ENCODE measurements around the gene DBNDD1. TPM values are rescaled to one million over a fixed set of nuclear protein-coding genes. Genes with fewer than 3 reads are reported as not detected.

DBNDD1 gene
- total and polyA plus RNA-seq, 4 donors, result 0.09 to 1.5 (median 0.82) TPM

- no peak for TF ChIP-seq CTCF (IDR thresholded peaks at IDR 0.05; ENCODE audit: low read depth, low read length, missing input control)
- no peak for TF ChIP-seq NR2F2 (IDR thresholded peaks at IDR 0.05)
- TF ChIP-seq MAX (IDR thresholded peaks at IDR 0.05), result no peak
- TF ChIP-seq ZBTB33 (IDR thresholded peaks at IDR 0.05), result no peak
- no peak for TF ChIP-seq FOXA1 (IDR thresholded peaks at IDR 0.05)
Measured at GRCh38 chr16:90012991-90013745, 6.1 kb downstream of the DBNDD1 start (continued).

GRCh38 chr16:90011908-90012501 lies 7.3 kb downstream of the DBNDD1 start:
- H3K4me3 ChIP-seq (ENCODE audit: low read depth in 1 of 3, low read length in 3 of 3), result no peak overlapping the region
- 92% methylated on average over 12 of the region's 12 CpGs for WGBS
- H3K27me3 ChIP-seq (ENCODE audit: control insufficient read depth in 4 of 4, insufficient read depth in 4 of 4, low read length in 3 of 4), result no peaks in the 10 kb centered on the region
- H3K9ac ChIP-seq (ENCODE audit: low read depth in 1 of 2, low read length in 2 of 2), result no peak overlapping the region
- no peak for DNase-seq (ENCODE audit: low spot score)
- no peak overlapping the region for H3K27ac ChIP-seq (ENCODE audit: low read depth in 1 of 2, low read length in 2 of 2)
- no peak for TF ChIP-seq EGR1 (IDR thresholded peaks at IDR 0.05; ENCODE audit: low read depth in 2 of 2)
- peaks cover 0 to 6% (median 2%) of the 10 kb centered on the region in 4 donors for H3K4me1 ChIP-seq (ENCODE audit: control insufficient read depth in 4 of 4, insufficient read depth in 4 of 4, low read length in 3 of 4)
- H3K36me3 ChIP-seq (ENCODE audit: control insufficient read depth in 4 of 4, insufficient read depth in 3 of 4, low read depth in 1 of 4, low read length in 3 of 4), result no peaks in the 10 kb centered on the region
- H3K9me3 ChIP-seq (ENCODE audit: control insufficient read depth in 4 of 4, low read length in 3 of 4), result no peaks in the 10 kb centered on the region

- Histone ChIP-seq H3K4me1 (ENCODE audit: control insufficient read depth in 4 of 4, insufficient read depth in 4 of 4, low read length in 3 of 4) (peaks cover 0 to 3% (median 1%) of the 10 kb centered on the region in 4 donors), H3K36me3 (ENCODE audit: control insufficient read depth in 4 of 4, insufficient read depth in 3 of 4, low read depth in 1 of 4, low read length in 3 of 4) (no peaks in the 10 kb centered on the region), H3K9me3 (ENCODE audit: control insufficient read depth in 4 of 4, low read length in 3 of 4) (no peaks in the 10 kb centered on the region), H3K27me3 (ENCODE audit: control insufficient read depth in 4 of 4, insufficient read depth in 4 of 4, low read length in 3 of 4) (no peaks in the 10 kb centered on the region), H3K9ac (ENCODE audit: low read depth in 1 of 2, low read length in 2 of 2) (no peak overlapping the region), H3K27ac (ENCODE audit: low read depth in 1 of 2, low read length in 2 of 2) (no peak overlapping the region), H3K4me3 (ENCODE audit: low read depth in 1 of 3, low read length in 3 of 3) (no peak overlapping the region)
- no peak for DNase-seq (ENCODE audit: low spot score)
- WGBS, result 91% methylated on average over 11 of the region's 11 CpGs
- TF ChIP-seq ATF3 (IDR thresholded peaks at IDR 0.05), result no peak
- no peak for TF ChIP-seq FOXA2 (IDR thresholded peaks at IDR 0.05)
- no peak for TF ChIP-seq HNF4A (conservative IDR thresholded peaks at IDR 0.05)
- no peak for TF ChIP-seq MAX (IDR thresholded peaks at IDR 0.05)
- TF ChIP-seq EGR1 (IDR thresholded peaks at IDR 0.05; ENCODE audit: low read depth in 2 of 2), result no peak
- TF ChIP-seq TAF1 (conservative IDR thresholded peaks at IDR 0.05), result no peak
- no peak for TF ChIP-seq HNF4G (IDR thresholded peaks at IDR 0.05)
- no peak for TF ChIP-seq REST (IDR thresholded peaks at IDR 0.05)
- no peak for TF ChIP-seq GABPA (IDR thresholded peaks at IDR 0.05 in 1 of 2, conservative IDR thresholded peaks at IDR 0.05 in 1 of 2)
- TF ChIP-seq RAD21 (IDR thresholded peaks at IDR 0.05), result no peak
- TF ChIP-seq NR2F2 (IDR thresholded peaks at IDR 0.05), result no peak
- TF ChIP-seq CTCF (IDR thresholded peaks at IDR 0.05; ENCODE audit: low read depth, low read length, missing input control), result no peak
- TF ChIP-seq FOXA1 (IDR thresholded peaks at IDR 0.05), result no peak
- no peak for TF ChIP-seq YY1 (IDR thresholded peaks at IDR 0.05)
- TF ChIP-seq RXRA (IDR thresholded peaks at IDR 0.05), result no peak
- TF ChIP-seq JUND (IDR thresholded peaks at IDR 0.05), result no peak
- no peak for TF ChIP-seq SP1 (IDR thresholded peaks at IDR 0.05)
Measured at GRCh38 chr16:90011508-90011819, 7.8 kb downstream of the DBNDD1 start.
